Dedifferentiated amniotic fluid mesenchymal stem cell (primary cell): ENCODE data around the gene HIPK2.
"Not testable (repeated sequence)": the region's sequence is repeated elsewhere in the genome, so short reads cannot be mapped to it uniquely, and the experiment has no call there.

Experiments
- DNase-seq: peaks from one replicate; pipeline ENCODE4 v3.0.0-alpha.2; 2016; ENCODE audit errors: extremely low spot score

HIPK2 gene

DNA sequence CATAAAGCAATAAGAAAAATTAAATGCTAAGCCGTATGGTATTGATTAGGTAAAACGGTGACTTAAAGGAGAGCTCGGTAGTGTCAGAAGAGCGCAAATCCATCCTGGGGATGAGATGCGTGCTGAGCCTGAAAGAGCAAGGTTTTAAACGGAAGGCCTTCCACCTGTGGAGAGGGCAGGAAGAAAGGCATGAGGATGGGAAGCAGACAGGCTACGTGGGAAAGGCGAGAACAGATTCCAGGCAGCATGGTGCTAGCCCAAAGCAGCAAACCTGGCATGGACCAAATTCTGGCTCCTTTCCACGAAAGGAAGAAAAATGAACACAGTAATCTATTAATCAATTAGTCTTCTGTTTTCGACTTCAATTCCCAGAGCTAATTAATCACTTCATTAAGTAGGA is 103.5 kb downstream of the HIPK2 start:
- no peak for DNase-seq

DNA sequence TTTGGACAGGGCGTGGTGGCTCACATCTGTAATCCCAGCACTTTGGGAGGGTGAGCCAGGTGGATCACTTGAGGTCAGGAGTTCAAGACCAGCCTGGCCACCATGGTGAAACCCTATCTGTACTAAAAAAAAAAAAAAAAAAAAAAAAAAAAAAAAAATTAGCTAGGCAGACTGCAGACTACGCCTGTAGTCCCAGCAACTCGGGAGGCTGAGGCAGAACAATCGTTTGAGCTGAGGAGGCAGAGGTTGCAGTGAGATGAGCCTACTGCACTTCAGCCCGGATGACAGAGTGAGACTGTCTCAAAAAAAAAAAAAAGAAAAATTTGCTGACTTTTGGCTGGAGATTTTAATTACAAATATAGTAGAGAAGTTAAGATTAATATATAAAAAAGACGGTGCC is 104.0 kb downstream of the HIPK2 start:
- DNase-seq, result no peak

DNA sequence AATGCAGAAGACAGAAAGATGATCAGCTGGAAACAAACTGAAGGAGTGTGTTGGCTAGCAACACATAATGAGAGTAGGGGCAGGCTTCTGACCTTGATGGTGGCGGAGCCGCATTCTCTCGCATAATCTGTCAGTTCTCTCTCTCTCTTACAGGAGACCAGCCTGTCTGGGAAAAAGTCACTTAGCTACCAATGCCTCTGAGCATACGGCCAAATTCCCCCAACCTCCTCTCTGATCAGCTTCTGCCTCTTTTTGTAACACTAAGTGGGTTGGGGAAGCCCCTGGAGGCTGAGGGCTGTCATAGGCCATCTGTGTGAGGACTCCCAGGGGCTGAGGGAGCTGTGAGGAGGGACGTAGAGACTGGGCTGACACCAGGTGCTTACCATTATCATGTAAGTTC is 104.6 kb downstream of the HIPK2 start:
- no peak for DNase-seq

DNA sequence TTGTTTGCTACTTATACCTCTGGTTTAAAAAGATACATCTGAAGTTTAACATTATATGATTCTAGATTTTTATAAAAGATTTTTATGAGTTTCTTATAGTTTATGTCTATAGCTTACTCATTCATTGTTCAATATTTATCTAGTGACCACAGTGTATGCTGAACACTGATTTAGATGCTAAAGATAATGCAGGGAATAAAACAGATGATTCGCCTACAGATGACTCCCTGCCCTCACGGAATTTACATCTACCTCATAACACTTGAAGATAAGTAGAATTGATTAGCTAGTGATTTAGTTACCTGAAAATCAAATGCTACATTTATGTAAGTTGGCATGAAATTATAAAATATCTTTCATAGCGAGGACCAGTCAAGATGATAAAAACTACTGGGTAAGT is 105.8 kb downstream of the HIPK2 start:
- no peak for DNase-seq

DNA sequence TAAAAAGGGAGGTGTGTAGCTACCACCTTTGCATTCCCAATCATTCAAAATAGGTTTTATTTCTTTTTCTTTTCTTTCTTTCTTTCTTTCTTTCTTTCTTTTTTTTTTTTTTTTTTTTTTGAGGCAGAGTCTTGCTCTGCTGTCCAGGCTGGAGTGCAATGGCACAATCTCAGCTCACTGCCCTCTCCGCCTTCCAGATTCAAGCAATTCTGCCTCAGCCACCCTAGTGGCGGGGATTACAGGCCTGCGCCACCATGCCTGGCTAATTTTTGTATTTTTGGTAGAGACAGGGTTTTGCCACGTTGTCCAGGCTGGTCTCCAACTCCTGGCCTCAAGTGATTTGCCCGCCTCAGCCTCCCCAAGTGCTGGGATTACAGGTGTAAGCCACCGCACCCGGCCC is 107.1 kb downstream of the HIPK2 start:
- not testable (repeated sequence) for DNase-seq

DNA sequence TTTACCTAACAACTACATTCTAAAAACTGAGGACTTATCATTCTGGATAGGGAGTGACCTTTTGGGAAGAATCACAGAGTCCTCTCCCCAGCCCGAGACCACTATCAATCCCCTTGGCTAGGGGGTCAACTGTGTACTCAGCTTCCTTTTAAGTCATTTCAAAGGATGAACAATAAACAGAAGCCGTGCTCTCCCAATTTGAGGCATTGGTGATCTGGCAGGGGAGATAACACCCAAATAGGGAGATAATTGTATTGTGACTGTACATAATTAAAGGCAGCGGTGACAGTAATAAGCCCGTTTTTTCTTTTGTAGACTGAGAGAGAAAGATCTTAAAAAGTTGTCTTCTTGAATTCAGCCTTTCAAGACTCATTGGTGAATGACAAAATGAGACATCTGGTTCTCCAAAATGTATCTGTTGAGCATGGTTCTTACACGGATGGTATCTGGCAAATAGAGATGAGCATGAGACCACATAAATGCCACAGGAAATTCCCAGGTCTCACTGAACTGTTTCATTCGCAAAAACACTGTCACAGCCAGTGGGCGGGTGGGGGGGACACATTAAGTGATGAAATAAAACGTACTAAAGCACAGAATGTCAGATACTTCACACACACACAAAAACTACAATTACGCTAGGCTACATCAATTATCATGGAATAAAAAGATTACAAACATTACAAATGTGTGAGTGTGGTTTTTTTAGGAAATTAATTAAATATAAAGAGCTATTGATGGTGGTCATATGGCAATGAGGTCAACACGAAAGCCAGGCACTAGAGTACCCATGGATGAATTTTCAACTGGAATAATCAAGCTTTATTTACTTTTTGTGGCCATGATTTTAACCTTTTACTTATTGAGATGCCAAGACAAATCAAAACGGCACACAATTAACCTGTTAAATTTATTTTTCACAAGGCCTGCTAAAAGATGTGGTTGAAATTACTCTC is 108.4 kb downstream of the HIPK2 start:
- DNase-seq, result no peak

DNA sequence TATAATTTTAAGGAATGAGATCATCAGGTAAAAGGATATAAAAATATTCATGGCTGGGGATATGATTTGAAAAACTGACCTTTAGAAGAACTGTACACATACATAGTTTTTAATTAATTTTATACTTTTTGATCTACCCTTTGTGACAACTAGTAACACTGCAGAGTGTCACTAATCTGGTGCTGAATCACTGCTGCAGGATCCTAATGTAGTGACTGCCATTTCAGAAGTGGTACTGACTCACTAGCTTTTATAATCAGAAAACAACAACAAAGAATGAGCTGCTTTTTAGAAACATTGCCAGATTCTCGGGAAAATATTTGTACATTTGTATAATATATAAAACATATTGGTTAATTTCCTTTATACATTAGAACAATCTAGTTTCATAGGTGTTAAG is 110.4 kb downstream of the HIPK2 start:
- no peak for DNase-seq

DNA sequence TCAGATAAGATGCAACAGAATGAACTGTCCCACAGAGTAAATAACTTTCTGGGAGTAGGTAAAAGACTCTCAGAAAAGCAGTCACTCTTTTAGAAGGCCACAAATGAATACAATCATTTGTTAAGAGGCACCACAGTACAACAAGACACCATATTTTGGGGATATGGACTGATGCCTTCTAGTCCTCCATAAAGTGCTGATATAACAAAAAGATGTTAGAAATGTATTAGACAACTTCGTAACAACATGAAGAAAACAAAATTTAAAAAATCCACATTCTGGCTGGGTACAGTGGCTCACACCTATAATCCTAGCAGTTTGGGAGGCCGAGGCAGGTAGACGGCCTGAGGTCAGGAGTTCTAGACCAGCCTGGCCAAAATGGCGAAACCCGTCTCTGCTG is 111.3 kb downstream of the HIPK2 start:
- no peak for DNase-seq

DNA sequence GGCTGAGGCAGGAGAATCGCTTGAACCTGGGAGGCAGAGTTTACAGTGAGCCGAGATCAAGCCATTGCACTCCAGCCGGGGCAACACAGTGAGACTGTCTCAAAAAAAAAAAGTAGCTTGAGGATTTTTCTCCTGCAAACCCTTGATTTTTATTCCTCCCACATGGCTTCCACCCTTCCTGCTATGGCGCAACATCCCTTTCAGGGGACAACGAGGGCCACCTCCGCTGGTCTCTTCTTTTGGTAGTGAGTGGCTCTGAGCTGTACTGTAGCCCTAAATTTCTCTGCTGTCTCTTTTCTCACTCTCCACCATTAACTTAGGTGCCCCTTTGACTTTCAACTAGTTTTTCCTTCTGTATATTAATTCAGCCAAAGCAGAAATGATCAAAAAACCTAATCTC is 113.4 kb downstream of the HIPK2 start:
- no peak for DNase-seq

DNA sequence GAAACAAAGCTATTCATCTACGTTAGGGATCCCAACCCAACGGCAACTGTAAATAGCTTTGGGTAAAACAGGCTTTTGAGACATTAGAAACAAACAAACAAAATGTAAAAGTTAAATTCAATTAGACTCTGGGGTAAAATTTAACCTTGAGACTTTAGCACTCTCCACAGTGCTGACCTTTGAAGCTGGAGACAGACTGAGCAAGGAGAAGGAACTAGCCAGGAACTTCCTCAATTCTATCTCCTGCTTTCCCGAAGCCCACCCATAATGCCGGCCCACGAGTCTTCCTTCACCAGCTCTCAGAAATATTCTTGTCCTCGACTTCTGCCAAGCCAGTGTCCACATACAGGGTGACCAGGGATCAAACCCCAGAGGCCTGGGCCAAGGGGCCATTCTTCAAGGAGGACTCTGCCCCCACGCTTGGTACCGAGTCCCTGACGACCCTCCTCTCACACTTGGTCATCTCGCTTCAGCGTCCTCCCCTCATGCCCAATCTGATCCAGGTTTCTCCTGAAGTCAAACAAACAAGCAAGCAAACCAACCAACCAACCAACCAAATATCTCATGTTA is 114.1 kb downstream of the HIPK2 start:
- no peak for DNase-seq

DNA sequence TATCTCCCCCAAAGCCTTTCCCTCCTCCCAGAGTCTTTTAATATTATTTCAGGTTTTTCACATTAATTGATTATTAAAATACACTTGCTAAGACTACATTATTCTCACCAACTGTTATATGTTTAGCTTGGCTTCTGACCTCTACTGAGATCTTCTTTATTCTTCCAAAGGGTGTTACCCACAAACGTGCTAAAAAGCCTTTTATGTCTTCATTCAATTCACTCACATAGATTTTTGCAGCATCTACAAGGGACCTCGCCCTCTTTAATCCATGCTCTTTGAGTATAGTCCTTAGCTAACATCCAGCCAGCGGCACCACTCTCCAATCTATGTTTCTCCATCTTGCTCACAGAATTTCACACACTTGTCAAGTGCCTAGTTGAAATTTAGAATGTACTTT is 115.9 kb downstream of the HIPK2 start:
- no peak for DNase-seq

DNA sequence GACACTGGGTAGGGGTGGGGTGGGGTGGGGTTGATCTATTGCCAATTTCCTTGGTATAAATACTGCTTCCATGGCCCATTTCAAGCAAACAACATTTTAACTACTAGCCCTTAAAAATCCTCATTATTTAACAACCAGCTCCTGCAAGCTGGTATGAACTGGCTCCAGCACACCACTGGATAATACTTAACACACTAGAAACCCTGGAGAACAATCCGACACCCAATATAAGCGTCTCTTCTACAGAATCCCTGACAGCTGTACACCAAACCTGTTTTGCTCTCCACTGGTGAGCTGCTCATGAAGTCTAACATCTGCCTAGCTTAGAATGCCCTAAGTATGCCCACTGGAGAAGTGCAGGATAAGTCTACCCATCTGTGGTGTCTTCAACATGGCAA is 116.8 kb downstream of the HIPK2 start:
- DNase-seq, result no peak

DNA sequence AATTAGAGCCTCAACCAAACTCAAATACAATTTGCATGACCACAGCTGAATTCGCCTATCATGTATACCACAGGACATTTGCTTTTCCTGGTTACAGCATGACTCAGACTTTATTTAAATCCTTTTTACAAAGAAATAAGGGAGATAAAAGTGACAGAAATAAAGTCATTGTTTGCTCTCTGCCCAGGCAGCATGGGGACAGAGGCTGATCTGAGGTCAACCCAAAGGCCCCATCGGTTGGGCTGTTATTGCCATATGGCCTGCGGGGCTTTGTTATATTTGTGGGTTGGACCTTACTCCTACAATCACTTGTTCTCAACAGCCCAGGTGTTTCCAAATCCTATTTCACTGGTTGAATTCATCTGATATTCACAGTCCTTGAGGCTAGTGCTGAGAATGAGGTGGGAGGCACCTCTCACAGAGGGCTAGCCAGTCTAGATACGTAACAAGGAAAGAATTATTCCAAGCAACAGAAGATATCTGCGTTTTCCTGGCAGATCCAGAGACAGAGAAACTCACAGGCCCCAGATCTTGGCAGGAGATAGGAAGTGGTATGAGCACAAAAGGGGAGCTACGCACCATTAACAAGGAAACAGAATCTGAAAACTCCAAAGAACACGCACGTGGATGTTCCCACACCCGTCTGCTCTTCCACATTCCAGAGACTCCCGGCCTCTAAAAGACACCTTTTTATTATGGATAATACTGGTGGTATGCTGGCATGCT is 117.3 kb downstream of the HIPK2 start:
- DNase-seq, result no peak

DNA sequence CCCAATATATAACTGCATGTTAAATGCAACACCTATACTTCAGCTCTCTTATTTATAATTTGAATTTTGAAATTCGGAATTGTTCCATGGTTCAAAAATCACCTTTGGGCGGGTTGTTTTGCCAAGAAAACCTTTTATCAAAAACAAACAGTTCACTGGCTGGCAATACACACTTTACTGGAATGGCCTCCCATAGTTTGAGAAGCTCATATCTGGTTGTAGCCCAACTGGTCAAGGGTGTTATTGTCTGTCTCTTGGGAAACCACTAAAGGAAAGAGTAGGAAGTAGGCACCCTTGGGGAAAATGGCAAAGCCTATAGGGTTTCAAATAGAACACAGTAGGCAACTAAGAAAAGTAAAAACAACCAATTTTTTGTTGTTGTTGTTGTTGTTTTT is 117.9 kb downstream of the HIPK2 start:
- no peak for DNase-seq

DNA sequence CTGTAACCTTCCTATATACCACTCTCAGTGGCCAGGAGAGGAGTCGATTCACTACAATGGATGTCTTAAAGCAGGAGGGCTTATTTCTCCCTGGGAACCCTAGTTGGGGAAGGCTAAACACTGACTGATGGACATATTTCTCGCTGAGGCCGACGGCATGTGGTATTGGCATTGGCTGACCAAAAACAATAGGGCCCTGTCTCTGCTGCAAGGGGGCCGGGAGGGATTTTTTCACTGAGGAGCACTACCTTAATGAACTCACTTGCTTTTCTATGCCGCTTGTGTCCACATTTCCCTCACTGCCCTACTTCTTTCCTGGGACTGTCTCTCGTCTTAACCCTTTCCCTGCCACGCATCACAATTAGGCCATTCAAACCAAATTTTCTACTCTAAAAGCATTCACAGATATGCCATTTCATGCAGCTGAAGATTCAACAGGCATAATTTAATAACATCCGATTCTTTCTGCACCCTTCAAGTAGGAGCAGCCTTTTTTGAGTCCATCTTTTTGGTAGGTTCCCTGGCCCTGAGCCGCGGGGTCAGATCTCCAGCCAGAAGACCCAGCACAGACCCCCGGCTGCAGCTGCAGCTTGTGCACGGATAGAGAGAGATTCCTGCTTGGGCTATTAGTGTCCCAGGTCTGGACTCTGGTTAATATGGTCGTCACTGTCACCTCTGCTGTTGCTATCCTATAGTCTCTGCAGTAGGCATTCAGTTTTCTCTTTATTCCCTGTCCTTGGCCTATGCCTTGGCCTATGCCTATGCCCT is 118.7 kb downstream of the HIPK2 start:
- no peak for DNase-seq

DNA sequence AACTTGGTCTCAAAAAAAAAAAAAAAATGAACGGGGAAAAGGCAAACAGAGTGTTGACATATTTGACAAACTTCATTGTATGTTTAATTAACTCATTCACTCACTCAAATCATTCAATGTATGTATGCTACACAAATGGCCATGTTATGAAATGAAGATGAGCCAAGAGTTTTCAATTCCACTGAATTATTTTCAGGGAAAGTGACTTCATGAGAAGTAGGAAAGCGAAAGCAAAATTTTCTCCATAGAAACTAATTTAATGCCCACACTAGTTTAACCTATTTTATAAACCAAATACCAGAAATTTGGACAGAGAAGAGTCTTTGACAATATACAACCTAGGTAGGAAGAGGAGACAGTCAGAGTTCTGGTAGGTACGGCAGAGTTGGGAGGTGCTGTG is 119.5 kb downstream of the HIPK2 start:
- DNase-seq, result no peak

DNA sequence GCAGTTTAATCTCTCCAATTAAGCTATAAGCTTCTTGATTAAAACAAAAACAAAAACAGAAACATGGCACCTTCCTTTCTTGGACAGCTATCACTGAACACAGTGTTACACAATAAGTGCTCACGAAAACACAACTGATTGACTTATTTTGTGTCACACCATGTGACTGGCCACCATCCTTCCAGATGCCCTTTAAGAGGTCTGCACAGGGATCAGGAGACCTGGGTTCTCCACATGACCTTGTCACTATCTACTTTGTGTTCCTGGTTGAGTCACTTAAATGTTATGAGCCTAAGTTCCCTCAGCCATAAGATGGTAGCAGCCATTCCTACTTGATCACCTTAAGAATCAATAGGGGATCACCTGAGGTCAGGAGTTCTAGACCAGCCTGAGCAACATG is 120.1 kb downstream of the HIPK2 start:
- no peak for DNase-seq

DNA sequence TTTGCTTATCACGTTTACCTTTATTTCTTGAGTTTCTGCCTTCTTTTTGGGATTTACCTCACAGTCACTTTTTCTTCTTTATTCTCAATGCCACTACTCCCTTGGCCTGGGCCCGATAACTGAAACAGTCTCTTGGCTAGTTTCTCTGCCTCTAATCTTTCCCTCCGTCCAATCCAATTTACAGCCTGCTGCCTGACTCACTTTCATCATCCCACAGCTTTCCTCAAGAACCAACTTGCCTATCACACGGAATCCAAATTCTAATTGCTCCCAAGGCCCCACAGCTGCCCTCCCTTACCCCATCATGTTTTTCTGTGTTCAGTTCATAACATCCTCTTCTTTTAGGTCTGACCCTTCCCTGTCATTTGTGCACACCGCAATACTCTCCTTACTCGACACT is 121.4 kb downstream of the HIPK2 start:
- no peak for DNase-seq

DNA sequence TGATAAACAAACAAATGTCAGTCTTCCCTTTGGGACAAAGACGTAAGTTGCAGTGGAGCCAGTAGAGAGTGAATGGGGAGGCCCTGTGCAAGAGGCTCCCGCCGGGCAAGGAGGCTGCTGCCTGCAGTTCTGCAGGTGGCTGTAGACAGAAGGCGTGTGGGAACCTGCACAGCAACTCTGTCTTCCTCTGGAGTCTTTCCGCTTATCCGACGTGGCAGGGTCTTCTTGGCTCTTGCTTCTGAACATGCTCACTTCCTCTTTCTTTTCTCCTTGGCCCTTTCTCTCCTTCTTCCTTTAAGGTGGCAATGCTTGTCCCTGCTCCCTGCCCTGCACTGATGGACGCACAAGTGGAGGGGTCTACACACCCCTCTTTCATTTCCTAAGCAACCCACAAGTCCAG is 122.5 kb downstream of the HIPK2 start:
- no peak for DNase-seq

DNA sequence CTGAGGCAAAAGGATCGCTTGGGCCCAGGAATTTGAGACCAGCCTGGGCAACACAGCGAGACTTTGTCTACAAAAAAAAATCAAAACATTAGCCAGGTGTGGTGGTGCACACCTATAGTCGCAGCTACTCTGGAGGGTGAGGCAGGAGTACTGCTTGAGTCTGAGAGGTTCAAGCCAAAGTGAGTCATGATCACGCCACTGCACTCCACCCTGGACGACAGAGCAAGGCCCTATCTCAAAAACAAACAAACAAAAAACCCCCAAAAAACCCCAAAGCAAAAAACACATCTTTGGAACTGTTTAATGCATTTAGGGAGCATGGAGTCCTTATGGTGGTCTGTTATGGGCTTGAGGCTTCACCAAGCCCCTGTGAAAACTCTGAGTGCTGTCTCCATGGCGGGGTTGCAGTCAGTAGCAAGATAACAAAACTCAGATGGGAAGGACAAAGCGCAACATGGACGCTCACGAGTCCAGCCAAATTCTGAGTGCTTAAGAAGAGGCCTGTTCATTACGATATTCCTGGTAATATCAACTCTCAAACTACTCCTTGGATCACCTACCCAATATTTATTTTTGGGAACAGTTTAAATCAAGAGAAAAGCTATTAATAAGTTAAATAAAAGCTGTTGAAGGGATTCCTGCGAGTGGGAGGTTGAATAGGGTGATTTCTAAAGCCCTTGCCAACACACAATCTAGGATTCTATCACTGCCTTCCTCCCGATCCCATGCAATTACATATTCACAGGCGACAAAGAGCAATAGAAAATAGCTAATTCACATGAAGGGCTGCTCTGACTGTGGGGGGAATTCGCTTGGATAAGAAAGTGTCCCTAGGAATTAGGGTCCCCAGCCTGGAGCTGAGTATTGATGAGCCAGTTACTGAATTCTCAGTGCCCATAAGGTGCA is 123.3 kb downstream of the HIPK2 start:
- no peak for DNase-seq

DNA sequence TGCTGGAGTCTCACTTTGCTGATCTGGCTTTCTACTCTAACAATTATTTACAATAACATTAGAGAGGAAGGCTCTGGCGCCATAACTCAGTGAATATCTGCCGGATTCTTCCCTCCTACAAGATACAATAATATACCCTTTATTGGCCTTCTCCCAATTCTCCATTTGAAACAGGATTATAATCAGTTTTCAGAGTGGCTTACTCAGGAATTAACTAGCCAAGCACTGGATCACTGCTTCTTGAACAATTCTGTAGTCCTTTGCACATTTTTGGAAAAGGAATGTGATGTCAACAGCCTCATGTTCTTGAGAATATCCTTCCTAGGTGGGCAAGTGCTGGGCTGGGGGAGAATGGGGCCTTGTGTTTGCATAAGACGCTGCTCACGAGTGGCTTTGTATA is 125.9 kb downstream of the HIPK2 start:
- DNase-seq, result no peak
